Neural cell (in vitro differentiated cells): Measurements from ENCODE around the gene TCN2. TPM values are rescaled to one million over a fixed set of nuclear protein-coding genes. Genes with fewer than 3 reads are reported as not detected.

Source experiments
- H2AFZ ChIP-seq: fragments of 200-600, 300-800 bp; sonication (generic), shearing (Covaris generic); 2 replicates; pipeline ENCODE4 v1.6.0; 2014; ENCODE audit warnings: low read depth, mild to moderate bottlenecking, antibody characterized with exemption, low read length, moderate library complexity
- H3F3A ChIP-seq: fragments of 200-600 bp; shearing (Covaris generic); 2 replicates; pipeline ENCODE4 v1.6.1; 2016; ENCODE audit warnings: mild to moderate bottlenecking, moderate library complexity, mixed read lengths, antibody characterized with exemption, low read length; ENCODE audit not compliant: insufficient read depth, poor library complexity, severe bottlenecking
- H3K27ac ChIP-seq: fragments of 200-600, 300-800 bp; sonication (generic), shearing (Covaris generic); 2 replicates; pipeline ENCODE4 v1.5.1; 2014; ENCODE audit warnings: mild to moderate bottlenecking, low read length, moderate library complexity
- H3K27me3 ChIP-seq: fragments of 300-800, 200-600 bp; sonication (generic), shearing (Covaris generic); 2 replicates; pipeline ENCODE4 v1.6.0; 2014; ENCODE audit warnings: mild to moderate bottlenecking, low read depth, low read length, moderate library complexity; ENCODE audit not compliant: insufficient read depth
- H3K36me3 ChIP-seq: fragments of 300-800, 200-600 bp; sonication (generic), shearing (Covaris generic); 2 replicates; pipeline ENCODE4 v1.5.1; 2014; ENCODE audit warnings: mild to moderate bottlenecking, antibody characterized with exemption, low read length, moderate library complexity; ENCODE audit not compliant: insufficient read depth
- H3K4me2 ChIP-seq: fragments of 300-800, 200-600 bp; sonication (generic), shearing (Covaris generic); 2 replicates; pipeline ENCODE4 v1.6.0; 2014; ENCODE audit warnings: mild to moderate bottlenecking, low read length
- H3K4me3 ChIP-seq: fragments of 300-800, 200-600 bp; sonication (generic), shearing (Covaris generic); 2 replicates; pipeline ENCODE4 v1.5.1; 2014; ENCODE audit warnings: mild to moderate bottlenecking, low read length, moderate library complexity
- H3K79me2 ChIP-seq: fragments of 200-600 bp; shearing (Covaris generic); replicated peaks from 2 replicates; pipeline ENCODE4 v1.6.0; 2014; ENCODE audit warnings: mild to moderate bottlenecking, low read length, moderate library complexity; ENCODE audit not compliant: insufficient read depth
- H3K9ac ChIP-seq: fragments of 300-800, 200-600 bp; sonication (generic), shearing (Covaris generic); 2 replicates; pipeline ENCODE4 v1.6.1; 2016; ENCODE audit warnings: mild to moderate bottlenecking, low read length, mixed read lengths
- H3K9me2 ChIP-seq: fragments of 200-600 bp; shearing (Covaris generic); 2 replicates; pipeline ENCODE4 v1.6.1; 2016; ENCODE audit warnings: mild to moderate bottlenecking, low read length, mixed read lengths; ENCODE audit not compliant: insufficient read depth
- H3K9me3 ChIP-seq: fragments of 200-600, 300-800 bp; sonication (generic), shearing (Covaris generic); 2 replicates; pipeline ENCODE4 v1.6.1; 2016; ENCODE audit warnings: mild to moderate bottlenecking, mixed run types, low read length, moderate library complexity, mixed read lengths
- H4K20me1 ChIP-seq: fragments of 200-600 bp; shearing (Covaris generic); 2 replicates; pipeline ENCODE4 v1.6.1; 2016; ENCODE audit warnings: mild to moderate bottlenecking, mixed run types; ENCODE audit not compliant: insufficient read depth
- CTCF ChIP-seq: fragments of 450-650 bp; IDR thresholded peaks from 2 replicates; pipeline ENCODE4 v1.5.1; 2014; ENCODE audit warnings: antibody characterized with exemption, mild to moderate bottlenecking, moderate library complexity; ENCODE audit not compliant: poor library complexity, severe bottlenecking
- EP300 ChIP-seq: fragments of 450-650 bp; conservative IDR thresholded peaks from 2 replicates; pipeline ENCODE4 v1.6.1; 2014; ENCODE audit warnings: antibody characterized with exemption, mild to moderate bottlenecking, moderate library complexity; ENCODE audit not compliant: poor library complexity, severe bottlenecking
- EZH2 ChIP-seq: fragments of 200-600, 300-800 bp; shearing (Covaris generic), sonication (generic); IDR thresholded peaks from 2 replicates; pipeline ENCODE4 v1.6.1; 2014; ENCODE audit warnings: antibody characterized with exemption, low read length, borderline replicate concordance, mild to moderate bottlenecking; ENCODE audit not compliant: insufficient read depth, poor library complexity, severe bottlenecking
- POLR2AphosphoS5 ChIP-seq: IDR thresholded peaks from 2 replicates; pipeline ENCODE4 v1.6.1; 2012
- RAD21 ChIP-seq: fragments of 450-650 bp; conservative IDR thresholded peaks from 2 replicates; pipeline ENCODE4 v1.6.1; 2014; ENCODE audit warnings: antibody characterized with exemption, mild to moderate bottlenecking, moderate library complexity
- REST ChIP-seq: IDR thresholded peaks from 2 replicates; pipeline ENCODE4 v1.6.1; 2012; ENCODE audit warnings: borderline replicate concordance
- SMC3 ChIP-seq: fragments of 450-650 bp; conservative IDR thresholded peaks from 2 replicates; pipeline ENCODE4 v1.6.1; 2014; ENCODE audit warnings: antibody characterized with exemption, mild to moderate bottlenecking, moderate library complexity; ENCODE audit not compliant: poor library complexity
- TAF1 ChIP-seq: IDR thresholded peaks from 2 replicates; pipeline ENCODE4 v1.6.1; 2012; ENCODE audit warnings: low read depth
- polyA plus RNA-seq: library from polyadenylated mRNA; depleted of rRNA; stranded (reverse); fragments of >200 nt; gene quantifications from 2 replicates; pipeline ENCODE4 v1.2.3, GENCODE V29; 2014

Gene TCN2
- polyA plus RNA-seq, 1 donor from 2014 or later, result 13.0 TPM

GRCh38 chr22:30664798-30665197 is 57.8 kb downstream of the TCN2 start:
- no peaks in the 10 kb centered on the region for H3K27me3 ChIP-seq
- no peak for TF ChIP-seq RAD21
- no peak for TF ChIP-seq POLR2AphosphoS5
- TF ChIP-seq EP300, result no peak
- no peak for TF ChIP-seq CTCF
- TF ChIP-seq SMC3, result no peak
- no peak for TF ChIP-seq TAF1
- no peak for TF ChIP-seq REST
- H3K9me3 ChIP-seq, result no peaks in the 10 kb centered on the region
- H3K36me3 ChIP-seq, result no peaks in the 10 kb centered on the region
- no peaks in the 10 kb centered on the region for H4K20me1 ChIP-seq
- H3K4me3 ChIP-seq, result peak overlapping the region; percentile 79
- H3K9ac ChIP-seq, result no peak overlapping the region
- no peak overlapping the region for H3K4me2 ChIP-seq
- peaks cover 7% of the 10 kb centered on the region for H3K79me2 ChIP-seq
- no peak overlapping the region for H3K27ac ChIP-seq
- no peak overlapping the region for H2AFZ ChIP-seq
- no peaks in the 10 kb centered on the region for H3F3A ChIP-seq
- no peaks in the 10 kb centered on the region for H3K9me2 ChIP-seq

GRCh38 chr22:30665266-30665665 is 58.3 kb downstream of the TCN2 start:
- Histone ChIP-seq H3K27ac (no peak overlapping the region), H3K4me2 (no peak overlapping the region), H3F3A (no peaks in the 10 kb centered on the region), H3K9me3 (no peaks in the 10 kb centered on the region), H3K36me3 (no peaks in the 10 kb centered on the region), H3K79me2 (peaks cover 7% of the 10 kb centered on the region), H3K4me3 (peak overlapping the region; percentile 79), H3K9me2 (no peaks in the 10 kb centered on the region), H3K9ac (no peak overlapping the region), H3K27me3 (no peaks in the 10 kb centered on the region), H4K20me1 (no peaks in the 10 kb centered on the region), H2AFZ (no peak overlapping the region)
- TF ChIP-seq EZH2 (no peak), REST (no peak), CTCF (no peak)
